ENCODE data around the gene PLD1.
"Not testable (repeated sequence)": the region's sequence is repeated elsewhere in the genome, so short reads cannot be mapped to it uniquely, and the experiment has no call there.

Gene PLD1

DNA sequence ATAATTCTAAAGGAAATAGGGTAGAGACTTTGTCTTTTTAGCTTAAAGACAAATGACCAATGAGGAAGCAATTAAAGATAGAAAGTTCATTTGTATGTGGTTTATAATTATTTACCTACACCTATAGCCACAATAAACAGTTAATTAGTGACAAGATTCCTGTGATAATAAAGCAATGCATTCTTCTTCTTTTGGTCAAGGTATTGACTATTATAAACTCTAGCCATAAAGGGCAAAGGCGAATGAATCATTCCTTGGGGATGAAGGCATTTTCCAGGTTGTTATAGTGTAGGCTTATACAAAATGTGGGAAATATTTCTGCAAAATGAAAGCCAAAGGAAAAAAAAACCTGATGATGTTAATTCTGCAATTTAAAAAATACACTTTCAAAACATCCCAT, 115.4 kb downstream of the PLD1 start:
- no peak for DNase-seq

DNA sequence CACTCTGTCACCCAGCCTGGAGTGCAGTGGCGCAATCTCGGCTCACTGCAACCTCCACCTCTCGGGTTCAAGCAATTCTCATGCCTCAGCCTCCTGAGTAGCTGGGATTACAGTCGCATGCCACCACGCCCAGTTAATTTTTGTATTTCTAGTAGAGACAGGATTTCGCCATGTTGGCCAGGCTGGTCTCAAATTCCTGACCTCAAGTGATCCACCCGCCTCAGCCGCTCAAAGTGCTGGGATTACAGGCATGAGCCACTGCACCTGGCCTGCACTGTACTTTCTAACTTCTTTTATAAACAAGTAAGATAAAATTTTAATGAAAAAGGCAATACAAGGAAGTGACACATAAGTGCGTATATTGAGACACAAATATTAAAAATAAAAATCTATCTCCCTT, 117.7 kb downstream of the PLD1 start:
- not testable (repeated sequence) for DNase-seq

DNA sequence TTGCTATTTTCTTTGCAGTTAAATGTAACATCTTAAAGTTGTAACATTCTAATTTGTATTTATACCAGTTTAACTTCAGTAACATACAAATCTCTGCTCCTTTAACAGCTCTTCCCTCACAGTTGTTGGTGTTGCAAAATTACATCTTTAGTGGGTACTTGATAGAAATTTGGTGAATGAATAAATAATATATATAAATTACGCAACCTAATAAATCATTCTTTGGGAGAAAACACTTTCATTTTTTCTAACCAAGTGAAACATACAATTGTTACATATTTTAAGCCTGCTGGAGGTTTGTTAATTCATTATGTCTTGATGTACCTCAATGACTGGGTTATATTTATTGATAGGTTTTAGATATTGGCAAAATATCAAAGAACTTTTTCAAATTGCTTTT, 118.8 kb downstream of the PLD1 start:
- DNase-seq = no peak

DNA sequence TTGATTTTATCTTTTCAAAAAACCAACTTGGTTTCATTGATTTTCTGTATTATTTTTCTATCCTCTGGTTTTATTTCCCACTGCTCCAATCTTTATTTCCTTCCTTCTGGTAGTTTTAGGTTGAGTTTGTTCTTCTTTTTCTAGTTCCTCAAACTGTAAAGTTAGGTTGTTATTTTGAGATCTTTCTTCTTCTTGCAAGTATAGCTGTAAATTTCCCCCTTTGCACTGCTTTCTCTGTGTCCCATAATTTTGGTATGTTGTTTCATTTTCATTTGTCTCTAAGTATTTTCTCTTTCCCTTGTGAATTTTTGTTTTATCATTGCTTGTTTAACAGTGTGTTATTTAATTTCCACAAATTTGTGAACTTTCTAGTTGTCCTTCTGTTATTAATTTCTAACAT, 120.0 kb downstream of the PLD1 start:
- no peak for DNase-seq

DNA sequence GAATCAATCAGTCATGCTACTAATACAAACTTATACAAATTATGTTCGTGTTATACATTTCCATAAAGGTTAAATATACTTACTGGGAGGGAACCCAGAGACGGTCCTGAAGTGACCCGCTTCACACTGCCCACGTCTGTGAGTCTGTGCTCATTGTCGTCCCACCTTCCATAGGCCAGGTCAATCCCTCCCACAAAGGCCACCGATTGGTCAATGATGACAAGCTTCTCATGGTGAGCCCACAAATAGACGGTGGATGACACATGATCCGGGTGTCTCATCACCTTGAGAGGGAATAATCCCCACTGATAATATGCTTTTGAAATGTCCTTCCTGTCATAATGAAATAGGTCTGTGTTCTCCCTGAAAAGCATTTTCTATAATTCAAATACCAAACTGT, 121.7 kb downstream of the PLD1 start:
- no peak for DNase-seq

DNA sequence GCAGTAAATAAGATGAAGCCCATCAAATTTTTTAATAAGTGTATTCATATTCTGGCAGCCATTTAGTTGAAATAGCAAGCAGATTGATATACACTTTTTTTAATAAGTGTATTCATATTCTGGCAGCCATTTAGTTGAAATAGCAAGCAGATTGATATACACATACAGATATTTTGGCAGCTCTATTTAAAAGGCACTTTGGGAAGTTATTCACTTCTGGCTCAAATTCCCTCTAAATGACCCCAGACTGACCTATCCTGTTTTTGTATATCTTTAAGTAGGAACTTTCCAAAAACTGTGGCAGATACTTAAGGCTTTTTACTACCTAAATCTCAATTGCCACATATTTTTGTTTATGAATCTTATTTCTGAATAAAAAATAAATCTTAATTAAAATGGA, 122.3 kb downstream of the PLD1 start:
- no peak for DNase-seq

DNA sequence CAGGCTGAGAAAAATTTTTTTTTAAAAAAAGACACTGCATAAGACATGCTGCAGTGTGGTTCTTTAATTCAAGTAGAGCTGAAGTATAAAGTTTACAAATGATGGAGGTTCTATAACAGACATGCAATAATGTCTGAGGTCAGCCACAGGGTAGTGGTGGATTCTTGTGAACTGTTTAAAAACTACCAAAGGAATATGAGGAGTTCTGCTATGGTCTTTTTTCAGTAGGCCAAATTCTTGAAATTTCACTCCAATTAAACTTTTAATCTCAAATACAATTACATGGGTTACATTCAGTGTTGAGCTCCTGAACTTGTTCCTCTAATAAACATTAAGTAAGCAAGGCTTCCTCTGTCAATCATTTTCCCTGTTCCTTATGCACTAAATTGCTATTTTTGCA, 122.7 kb downstream of the PLD1 start:
- no peak for DNase-seq

DNA sequence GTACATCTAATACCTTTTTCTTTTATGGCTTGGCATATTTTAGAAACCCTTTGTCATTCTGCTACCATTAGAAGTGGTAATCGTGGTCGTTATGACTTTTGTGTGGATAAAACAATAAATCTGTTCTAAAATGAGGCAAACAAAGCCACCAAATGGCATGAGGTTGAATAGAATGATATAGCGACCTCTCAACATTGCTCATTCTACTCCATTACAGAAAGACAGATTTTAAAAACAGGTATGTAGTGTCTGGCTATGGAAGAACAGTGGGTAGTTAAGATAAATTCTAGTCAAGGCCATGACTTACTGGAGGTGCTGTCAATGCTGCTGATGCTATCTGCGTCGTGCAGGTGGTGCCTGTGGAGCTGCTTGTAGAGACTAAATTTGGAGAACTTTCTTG, 123.2 kb downstream of the PLD1 start:
- no peak for DNase-seq

DNA sequence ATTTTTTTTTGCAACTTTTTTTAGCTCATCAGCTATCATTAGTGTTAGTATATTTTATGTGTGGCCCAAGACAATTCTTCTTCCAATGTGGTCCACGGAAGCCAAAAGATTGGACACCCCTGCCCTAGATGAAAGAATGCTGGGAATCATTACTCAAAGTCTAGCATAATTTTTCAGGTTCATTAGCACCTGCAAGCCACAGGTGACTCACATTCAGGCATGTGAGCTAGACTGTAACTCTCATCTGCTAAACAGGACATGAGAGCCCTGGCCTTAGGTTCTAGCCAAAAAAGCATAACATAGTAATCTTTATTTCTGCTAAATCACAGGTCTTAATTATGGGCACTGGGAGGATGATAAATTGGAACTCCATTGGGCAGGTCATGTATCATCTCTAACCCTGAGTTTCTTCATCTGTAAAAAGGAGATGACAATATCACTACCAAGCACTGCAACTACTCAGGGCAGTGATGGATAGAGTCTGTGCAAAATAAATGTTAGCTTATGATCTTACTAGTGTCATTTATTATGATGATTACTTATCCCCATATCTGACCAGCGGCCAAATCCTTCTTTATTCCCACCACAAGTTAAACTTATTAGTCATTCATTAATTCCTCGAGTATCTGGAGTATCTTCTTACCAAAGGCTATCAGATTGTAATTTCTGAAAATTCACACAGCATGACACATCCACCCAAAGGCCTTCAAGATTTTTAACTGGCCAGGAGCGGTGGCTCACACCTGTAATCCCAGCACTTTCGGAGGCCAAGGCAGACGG, 125.0 kb downstream of the PLD1 start:
- no peak for DNase-seq

DNA sequence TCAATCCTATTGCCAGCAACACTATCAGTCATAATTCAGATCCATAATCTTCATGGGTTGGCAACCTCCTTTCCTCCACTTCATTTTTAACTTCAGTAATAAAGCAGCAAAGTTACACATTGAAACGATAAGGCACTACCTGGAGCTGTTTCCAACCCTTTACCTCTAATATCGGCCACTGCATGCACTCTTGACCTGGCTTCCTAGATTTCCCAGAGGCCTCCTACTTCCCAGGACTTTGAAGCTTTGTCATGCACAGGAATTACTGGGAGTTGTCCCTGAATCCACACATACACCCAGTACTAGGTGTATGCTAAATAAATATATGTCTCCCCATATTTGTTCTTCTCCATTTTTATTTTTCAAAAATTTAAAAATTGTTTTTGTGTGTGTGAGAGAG, 126.1 kb downstream of the PLD1 start:
- DNase-seq = no peak

DNA sequence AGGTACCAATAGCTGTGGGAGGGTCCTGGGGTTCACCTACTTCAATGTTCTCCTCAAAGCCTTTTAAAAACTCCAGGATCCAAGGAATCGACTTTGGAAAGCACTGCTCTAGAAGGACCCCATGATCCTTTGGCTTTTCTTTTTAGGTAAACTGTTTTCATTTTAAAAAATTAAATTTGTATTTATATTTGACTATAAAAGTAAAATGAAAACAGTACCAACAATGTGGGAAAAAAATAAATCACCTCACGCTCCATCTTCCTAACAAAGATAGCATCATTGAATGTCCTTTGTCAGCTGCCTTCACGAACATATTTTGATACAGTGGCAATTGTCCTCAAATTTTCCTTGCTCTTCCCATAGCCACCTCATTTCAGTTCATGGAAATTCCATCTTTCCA, 127.5 kb downstream of the PLD1 start:
- DNase-seq = no peak

DNA sequence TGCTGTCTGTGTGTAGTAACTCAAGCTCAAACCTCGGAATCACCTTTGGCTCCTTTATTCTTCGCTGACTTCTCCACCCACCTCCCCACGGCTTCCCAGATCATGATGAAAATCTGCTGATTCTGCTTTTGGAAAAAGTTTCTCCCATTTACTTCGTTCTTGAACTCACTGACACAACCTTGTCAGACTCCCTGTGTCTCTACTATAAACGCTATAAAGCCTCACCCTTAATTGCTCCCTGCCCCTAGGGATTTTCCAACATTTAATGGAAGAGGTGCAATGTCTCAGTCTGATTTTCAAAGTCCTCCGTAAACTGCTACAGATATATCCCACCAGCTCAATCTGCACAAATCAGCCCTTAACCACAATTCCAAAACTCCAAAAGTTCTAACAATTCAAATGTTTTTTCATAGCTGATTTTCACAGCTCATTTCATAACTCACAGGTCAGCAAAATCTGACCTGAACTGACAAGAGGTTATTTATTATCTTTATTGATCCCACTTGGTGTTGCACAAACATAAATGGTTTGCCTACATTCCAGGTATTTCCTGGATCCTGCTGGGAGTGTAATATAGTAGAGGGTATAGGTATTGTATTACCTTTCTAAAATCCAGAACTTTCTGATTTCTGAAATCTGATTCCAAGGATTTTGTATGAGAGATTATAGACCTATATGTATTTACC, 129.4 kb downstream of the PLD1 start:
- DNase-seq = no peak

DNA sequence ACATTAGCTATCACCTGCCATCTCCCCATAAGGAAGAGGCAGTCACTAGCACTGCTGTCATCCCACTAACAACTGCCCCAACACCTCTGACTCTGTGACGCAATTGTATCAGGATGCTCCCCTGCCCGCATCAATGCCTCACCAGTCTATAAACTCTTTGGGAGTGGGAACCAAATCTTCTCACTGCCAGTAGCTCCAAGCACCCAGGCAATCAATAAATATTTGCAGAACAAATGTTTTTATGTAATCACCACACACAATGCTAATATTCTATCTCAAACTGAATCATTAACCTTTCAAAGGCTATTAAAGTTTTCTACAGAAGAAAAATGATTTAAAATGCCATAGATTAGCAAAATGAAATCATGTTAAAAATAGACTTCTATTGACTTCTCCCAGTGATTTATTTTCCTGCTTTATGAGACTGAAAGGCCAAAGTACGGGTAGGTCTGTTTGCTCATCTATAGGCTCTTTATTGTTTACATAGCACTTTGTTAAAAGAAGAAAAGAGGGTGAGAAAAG, 131.3 kb downstream of the PLD1 start:
- DNase-seq = no peak

DNA sequence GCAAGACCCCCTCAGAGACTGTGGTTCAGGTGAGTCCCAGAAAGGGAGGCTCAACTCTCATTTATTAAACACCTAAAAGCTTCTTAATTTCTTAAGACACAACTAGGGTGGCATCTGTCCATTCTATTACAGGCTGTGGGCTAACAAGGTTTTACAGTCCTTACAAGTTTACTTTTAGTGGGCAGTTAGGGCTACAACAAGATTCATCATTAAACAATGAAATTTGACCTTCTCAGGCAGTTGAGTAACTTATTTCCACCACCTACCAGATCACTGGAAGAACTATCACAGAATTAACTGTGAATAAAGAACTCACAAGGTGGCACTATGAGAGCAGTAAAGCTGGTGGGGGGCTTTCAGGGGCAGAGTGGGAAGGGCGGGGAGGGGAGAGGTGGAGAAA, 132.6 kb downstream of the PLD1 start:
- DNase-seq = no peak

DNA sequence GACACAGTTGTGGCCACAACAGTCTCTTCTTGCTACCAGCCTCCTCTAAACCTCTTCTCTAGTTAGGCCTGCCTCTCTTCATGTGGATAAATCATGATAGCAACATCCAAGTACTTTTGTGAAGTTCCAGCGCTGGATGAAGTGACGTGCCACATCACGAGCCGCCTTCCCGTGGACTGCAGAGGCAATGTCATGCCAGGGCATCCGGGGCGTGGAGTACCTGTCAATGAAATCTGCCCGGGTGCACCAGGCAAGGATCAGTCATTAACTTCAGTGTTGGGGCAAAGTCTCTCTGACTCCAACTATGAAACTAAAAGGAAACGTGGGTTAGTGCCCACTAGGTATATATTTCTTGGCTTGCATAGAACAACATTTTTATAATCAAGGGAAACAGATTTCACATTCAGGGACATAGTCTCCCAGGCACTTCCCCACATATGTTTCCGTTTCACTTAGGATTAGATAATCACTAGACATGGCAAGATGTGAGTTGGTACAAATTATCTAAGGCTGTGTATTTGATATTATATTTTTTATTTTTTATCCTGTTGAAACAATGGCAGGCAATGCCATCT, 133.6 kb downstream of the PLD1 start:
- DNase-seq = no peak

DNA sequence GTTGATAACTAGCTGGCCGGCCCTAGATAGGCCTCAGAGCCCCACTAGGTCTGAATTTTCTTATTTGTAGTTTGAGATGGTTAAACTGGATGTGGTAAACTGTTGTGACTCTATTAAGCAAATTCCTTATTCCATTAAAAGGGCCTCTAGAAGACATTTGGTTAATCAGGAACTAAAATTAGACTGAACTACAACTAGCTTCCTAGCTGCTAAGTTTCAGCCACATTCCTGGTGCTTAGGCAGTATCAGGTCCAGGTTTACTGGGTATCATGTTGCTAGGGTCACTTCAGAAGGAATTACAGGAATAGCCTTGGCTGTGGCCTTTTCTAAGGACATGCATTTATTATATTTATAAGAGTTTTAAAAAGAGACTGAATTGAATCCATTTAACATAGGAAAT, 136.3 kb downstream of the PLD1 start:
- DNase-seq = no peak

DNA sequence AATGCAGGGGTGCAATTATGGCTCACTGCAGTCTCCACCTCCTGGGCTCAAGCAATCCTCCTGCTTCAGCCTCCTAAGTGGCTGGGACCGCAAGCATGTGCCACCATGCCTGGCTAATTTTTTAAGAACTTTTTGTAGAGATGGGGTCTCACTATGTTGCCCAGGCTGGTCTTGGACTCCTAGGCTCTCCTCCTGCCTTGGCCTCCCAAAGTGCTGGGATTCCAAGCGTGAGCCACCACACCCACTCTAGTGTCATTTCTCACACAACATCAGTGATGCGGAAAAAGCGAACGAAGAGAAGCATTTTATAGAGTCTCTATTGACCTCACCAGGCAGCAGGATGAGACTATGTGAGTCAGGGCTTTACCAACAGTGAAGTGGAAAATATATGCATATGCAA, 137.7 kb downstream of the PLD1 start:
- DNase-seq = no peak

DNA sequence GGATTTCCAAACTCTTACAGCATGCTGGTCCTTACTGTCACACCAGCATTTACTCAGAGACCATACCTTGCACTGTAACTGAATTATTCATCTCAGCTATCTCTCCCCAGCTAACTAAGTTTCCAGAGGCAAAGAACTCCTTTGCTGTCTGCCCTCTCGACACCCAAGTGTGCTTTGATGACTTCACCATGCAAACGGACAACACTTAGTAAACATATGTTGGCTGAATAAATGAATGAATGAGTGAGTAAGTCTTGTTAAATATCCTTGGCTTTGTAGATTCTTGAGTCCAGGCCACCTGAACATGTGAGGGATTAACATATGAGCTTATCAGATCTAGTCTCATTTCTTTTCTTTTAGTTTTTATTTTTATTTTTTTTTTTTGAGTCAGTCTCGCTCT, 138.2 kb downstream of the PLD1 start:
- no peak for DNase-seq

DNA sequence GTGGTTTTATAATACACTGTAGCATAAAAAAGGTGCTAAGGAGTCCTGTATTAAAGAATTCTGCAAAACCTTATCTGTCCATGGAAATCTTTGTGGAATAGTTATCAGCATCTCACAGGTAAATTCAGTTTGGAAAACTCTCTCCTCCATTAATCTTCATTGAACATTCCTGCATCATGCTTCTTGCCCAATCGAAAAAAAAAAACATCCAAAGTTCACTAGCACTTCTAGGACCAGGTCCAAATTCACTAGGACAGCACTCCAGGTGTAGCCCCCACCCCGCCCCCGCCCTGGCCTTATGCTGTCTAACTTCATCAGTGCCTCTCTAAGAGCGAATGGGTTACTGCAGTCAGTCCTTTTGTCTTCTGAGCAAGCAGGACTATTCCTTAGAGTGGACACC, 138.6 kb downstream of the PLD1 start:
- DNase-seq = no peak

DNA sequence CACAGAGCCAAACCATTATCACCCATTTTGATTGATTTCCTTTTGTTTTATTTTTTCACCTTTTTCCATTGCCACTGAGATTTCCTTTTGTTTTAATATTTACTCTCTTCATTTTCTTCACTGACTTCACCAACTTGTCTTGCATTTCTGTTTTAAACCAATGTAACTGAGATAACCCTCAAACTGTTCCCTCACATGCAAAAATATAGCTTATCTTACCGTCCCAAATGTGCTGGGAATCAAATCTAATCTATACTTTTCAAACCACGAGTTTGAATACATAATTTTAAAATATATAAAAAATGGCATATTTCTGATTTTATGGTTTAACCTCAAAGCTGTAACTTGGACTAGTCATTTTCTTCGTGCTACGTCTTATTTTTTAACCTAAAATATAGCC, 143.8 kb downstream of the PLD1 start:
- DNase-seq = no peak

DNA sequence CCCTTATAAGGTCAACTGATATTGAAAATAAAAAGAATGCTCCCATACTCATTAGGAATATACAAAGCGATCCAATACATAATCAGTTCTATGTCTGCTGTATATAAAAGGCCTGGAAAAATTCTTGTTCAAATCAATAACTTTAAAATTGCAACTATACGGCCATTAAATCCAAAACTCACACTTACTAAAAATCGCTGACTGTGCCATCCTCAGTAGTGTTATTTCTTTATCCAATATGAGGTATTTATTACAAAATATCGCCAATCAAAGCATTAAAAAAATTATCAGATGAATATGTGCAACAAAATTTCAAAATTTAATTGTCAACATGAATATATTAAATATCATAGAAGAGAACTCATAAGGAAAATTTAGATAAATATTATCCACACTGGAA, 146.5 kb downstream of the PLD1 start:
- DNase-seq = no peak

DNA sequence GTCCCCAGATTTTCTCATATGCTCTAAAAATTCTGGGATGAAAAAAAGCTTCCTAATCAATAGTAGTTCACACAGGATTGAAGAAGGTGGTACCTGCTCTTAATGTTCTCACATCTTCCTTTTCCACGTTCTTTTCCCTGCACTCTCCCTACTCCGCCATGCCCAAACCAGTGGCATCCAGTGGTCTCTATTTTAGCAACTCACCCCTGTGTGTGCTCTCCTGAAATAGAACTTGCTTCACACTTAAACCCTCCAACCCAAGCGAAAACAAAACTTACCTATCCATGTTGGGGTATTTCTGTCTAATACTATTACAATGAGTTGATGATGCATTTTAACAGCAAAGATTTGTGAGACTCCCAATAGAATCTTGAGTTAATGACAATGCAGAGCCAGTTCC, 148.8 kb downstream of the PLD1 start:
- DNase-seq = no peak

DNA sequence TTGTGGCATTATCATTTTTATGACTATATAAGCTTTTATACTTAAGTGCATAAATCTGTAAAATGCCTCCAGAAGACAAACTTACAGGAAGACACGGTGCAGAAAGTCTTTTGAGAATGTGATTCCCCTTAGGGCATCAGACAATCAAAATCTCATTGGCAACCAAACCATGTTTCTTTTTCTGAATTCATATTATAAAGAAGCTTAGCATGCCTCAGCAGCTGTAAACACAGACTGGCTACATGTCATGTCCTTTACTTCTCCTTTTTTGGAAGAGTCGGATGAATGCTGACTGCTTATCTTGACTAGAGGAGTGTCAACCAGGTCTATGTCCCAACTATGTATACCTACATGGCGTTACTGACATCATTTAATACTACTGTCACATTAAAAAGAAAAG, 150.1 kb downstream of the PLD1 start:
- DNase-seq = no peak

DNA sequence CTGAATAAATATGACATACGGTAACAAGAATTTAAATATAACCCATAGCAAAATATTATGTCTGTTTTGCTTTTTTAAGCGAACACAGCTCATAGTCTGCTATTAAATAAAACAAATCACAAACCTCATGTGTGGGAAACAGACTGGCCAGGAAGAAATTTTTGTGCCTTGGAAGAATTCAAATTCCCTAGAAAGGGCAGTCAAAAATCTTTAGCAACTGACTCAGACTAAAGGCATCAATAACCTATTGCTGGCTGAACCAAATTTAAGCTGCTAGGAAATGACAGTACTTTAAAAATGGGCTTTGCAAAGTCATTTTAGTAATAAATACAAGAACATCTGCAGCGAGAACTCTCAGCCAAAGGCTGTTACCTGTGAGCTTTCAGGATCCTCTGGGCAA, 151.4 kb downstream of the PLD1 start:
- DNase-seq = no peak
